ENCODE measurements around the gene ACTR1B.
A peak's percentile ranks its signal among the peaks of the same experiment; 100 is the strongest.

ACTR1B gene

GRCh38 chr2:97678298-97678697, 14.5 kb upstream of the ACTR1B start:
- peaks cover 26% of the 10 kb centered on the region for H3K9me3 Mint-ChIP-seq
- H3K36me3 Mint-ChIP-seq (ENCODE audit: low read depth) = peaks cover 19% of the 10 kb centered on the region
- peaks cover 8% of the 10 kb centered on the region for H3K4me1 Mint-ChIP-seq
- no peak overlapping the region for H3K4me3 Mint-ChIP-seq
- H3K27ac Mint-ChIP-seq = no peak overlapping the region
- H3K27me3 Mint-ChIP-seq (ENCODE audit: low read depth) = no peaks in the 10 kb centered on the region
- TF ChIP-seq CTCF (IDR thresholded peaks at IDR 0.05; ENCODE audit: unreplicated experiment in 3 of 3) = no peak

DNA sequence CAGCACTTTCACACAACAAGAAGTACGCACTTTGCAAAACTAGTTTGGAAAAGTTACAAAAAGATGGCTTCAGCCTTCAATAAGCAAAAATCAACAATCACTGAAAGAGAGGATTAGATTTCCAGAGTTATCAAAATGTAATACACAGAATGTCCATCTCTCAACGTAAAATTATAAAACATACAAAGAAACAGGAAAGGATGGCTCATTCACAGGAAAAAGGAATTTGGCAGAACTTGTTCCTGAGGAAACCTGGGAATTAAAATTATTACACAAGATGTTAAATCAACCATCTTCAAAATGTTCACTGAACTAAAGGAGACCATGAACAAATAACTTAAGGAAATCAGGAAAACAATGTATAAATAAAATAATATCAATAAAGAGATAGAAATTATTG, 13.6 kb upstream of the ACTR1B start:
- no peak overlapping the region for H3K4me3 Mint-ChIP-seq
- H3K9me3 Mint-ChIP-seq = peaks cover 26% of the 10 kb centered on the region
- no peak overlapping the region for H3K27ac Mint-ChIP-seq
- peaks cover 14% of the 10 kb centered on the region for H3K4me1 Mint-ChIP-seq
- no peak for TF ChIP-seq CTCF (IDR thresholded peaks at IDR 0.05; ENCODE audit: unreplicated experiment in 3 of 3)
- no peaks in the 10 kb centered on the region for H3K27me3 Mint-ChIP-seq (ENCODE audit: low read depth)
- peaks cover 19% of the 10 kb centered on the region for H3K36me3 Mint-ChIP-seq (ENCODE audit: low read depth)

DNA sequence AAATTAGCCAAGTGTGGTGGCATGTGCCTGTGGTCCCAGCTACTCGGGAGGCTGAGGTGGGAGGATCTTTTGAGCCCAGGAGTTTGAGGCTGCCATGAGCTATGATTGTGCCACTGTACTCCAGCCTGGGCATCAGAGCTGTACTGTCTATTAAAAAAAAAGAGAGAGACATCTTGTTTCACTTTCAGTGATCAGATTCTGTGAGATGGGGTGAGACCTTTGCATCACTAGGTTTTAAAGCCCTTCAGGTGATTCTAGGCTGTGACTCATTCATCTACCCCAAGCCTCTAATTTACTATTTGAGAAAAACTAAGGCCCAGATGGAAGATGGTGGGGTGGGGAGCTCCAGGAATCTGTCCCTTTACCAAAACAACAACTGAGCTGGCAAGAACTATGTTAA, 12.8 kb upstream of the ACTR1B start:
- Mint-ChIP-seq H3K36me3 (ENCODE audit: low read depth) (peaks cover 19% of the 10 kb centered on the region), H3K9me3 (peaks cover 26% of the 10 kb centered on the region), H3K27ac (no peak overlapping the region), H3K4me1 (peaks cover 14% of the 10 kb centered on the region), H3K4me3 (no peak overlapping the region), H3K27me3 (ENCODE audit: low read depth) (no peaks in the 10 kb centered on the region)
- TF ChIP-seq CTCF (IDR thresholded peaks at IDR 0.05; ENCODE audit: unreplicated experiment in 3 of 3) = no peak

DNA sequence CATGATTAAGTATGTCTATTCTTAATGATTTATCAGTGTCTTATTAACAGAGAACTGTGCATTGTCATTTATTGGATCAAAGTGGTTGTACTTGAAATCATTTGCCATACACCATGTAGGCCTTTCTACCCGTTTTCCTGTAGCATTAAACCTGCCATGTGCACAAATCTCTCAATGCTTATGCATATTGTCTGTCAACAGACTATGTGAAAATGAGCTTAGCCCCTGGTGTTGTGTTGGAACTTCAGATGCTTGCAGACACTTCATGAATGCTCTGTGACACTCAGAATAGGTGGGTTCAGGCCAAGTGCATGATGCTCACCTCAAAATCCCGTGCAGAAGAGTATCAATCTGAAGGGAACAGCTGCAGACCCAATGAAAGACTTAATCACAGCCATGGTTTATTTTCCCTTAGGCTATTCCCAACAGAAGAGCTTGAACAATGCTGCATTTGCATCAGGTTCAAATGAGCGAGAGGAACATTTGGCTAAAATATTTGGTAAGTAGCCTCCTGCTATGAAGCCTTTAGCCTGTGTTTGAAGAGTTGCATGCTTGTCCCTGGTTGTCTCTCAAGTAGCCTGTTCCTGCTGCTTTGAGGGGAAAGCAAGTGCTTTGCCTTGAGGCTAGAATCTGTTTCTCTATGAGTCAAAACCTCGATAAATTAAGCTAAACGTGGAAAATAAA, 11.7 kb upstream of the ACTR1B start:
- TF ChIP-seq CTCF (IDR thresholded peaks at IDR 0.05; ENCODE audit: unreplicated experiment in 3 of 3) = no peak
- H3K36me3 Mint-ChIP-seq (ENCODE audit: low read depth) = peaks cover 19% of the 10 kb centered on the region
- H3K27ac Mint-ChIP-seq = no peak overlapping the region

GRCh38 chr2:97673915-97674283, 10.1 kb upstream of the ACTR1B start:
- Mint-ChIP-seq H3K27me3 (ENCODE audit: low read depth) (no peaks in the 10 kb centered on the region), H3K4me3 (no peak overlapping the region), H3K27ac (peak overlapping the region in 1 of 3 experiments; percentile 75), H3K4me1 (peaks cover 14% of the 10 kb centered on the region), H3K36me3 (ENCODE audit: low read depth) (peaks cover 15% of the 10 kb centered on the region), H3K9me3 (peaks cover 12% of the 10 kb centered on the region)
- no peak for TF ChIP-seq CTCF (IDR thresholded peaks at IDR 0.05; ENCODE audit: unreplicated experiment in 3 of 3)

More for the DNA sequence above, 11.7 kb upstream of the ACTR1B start:
- peaks cover 23% of the 10 kb centered on the region for H3K9me3 Mint-ChIP-seq
- peaks cover 14% of the 10 kb centered on the region for H3K4me1 Mint-ChIP-seq
- H3K4me3 Mint-ChIP-seq = no peak overlapping the region
- no peaks in the 10 kb centered on the region for H3K27me3 Mint-ChIP-seq (ENCODE audit: low read depth)
